ENCODE measurements around the gene SIK2. TPM values are rescaled to one million over a fixed set of nuclear protein-coding genes. Genes with fewer than 3 reads are reported as not detected.
"Not testable (repeated sequence)": the region's sequence is repeated elsewhere in the genome, so short reads cannot be mapped to it uniquely, and the experiment has no call there.

SIK2 gene
- polyA plus RNA-seq, 1 donor from 2014 or later, result 9.0 TPM

GRCh38 chr11:111642542-111642941, 40.3 kb downstream of the SIK2 start:
- Histone ChIP-seq H3K9me2 (ENCODE audit: insufficient read depth, low read length) (no peaks in the 10 kb centered on the region), H2AFZ (ENCODE audit: low read depth, low read length) (no peak overlapping the region), H4K20me1 (ENCODE audit: insufficient read depth) (no peaks in the 10 kb centered on the region), H3K4me2 (ENCODE audit: low read length) (no peak overlapping the region), H3K4me3 (ENCODE audit: low read length) (no peak overlapping the region), H3K9ac (ENCODE audit: low read length) (no peak overlapping the region), H3K36me3 (ENCODE audit: insufficient read depth, low read length) (no peaks in the 10 kb centered on the region), H3K27me3 (ENCODE audit: insufficient read depth, low read depth, low read length) (no peaks in the 10 kb centered on the region), H3F3A (ENCODE audit: insufficient read depth, low read length, poor library complexity, severe bottlenecking) (no peaks in the 10 kb centered on the region), H3K79me2 (replicated peaks; ENCODE audit: insufficient read depth, low read length) (no peaks in the 10 kb centered on the region), H3K9me3 (ENCODE audit: low read length) (no peaks in the 10 kb centered on the region), H3K27ac (ENCODE audit: low read length) (no peak overlapping the region)
- TF ChIP-seq RAD21 (conservative IDR thresholded peaks at IDR 0.05), result no peak

GRCh38 chr11:111644922-111645321, 42.7 kb downstream of the SIK2 start:
- no peak overlapping the region for H3K4me3 ChIP-seq (ENCODE audit: low read length)
- H3F3A ChIP-seq (ENCODE audit: insufficient read depth, low read length, poor library complexity, severe bottlenecking), result no peaks in the 10 kb centered on the region
- no peaks in the 10 kb centered on the region for H3K9me2 ChIP-seq (ENCODE audit: insufficient read depth, low read length)
- no peak for TF ChIP-seq RAD21 (conservative IDR thresholded peaks at IDR 0.05)
- H3K36me3 ChIP-seq (ENCODE audit: insufficient read depth, low read length), result no peaks in the 10 kb centered on the region
- H2AFZ ChIP-seq (ENCODE audit: low read depth, low read length), result no peak overlapping the region
- no peak overlapping the region for H3K4me2 ChIP-seq (ENCODE audit: low read length)
- no peak overlapping the region for H3K27ac ChIP-seq (ENCODE audit: low read length)
- no peak overlapping the region for H3K9ac ChIP-seq (ENCODE audit: low read length)
- H3K9me3 ChIP-seq (ENCODE audit: low read length), result no peaks in the 10 kb centered on the region
- H4K20me1 ChIP-seq (ENCODE audit: insufficient read depth), result no peaks in the 10 kb centered on the region
- no peaks in the 10 kb centered on the region for H3K27me3 ChIP-seq (ENCODE audit: insufficient read depth, low read depth, low read length)
- peaks cover 3% of the 10 kb centered on the region for H3K79me2 ChIP-seq (replicated peaks; ENCODE audit: insufficient read depth, low read length)

- no peaks in the 10 kb centered on the region for H3K36me3 ChIP-seq (ENCODE audit: insufficient read depth, low read length)
- H3K27me3 ChIP-seq (ENCODE audit: insufficient read depth, low read depth, low read length), result no peaks in the 10 kb centered on the region
- peaks cover 3% of the 10 kb centered on the region for H3K79me2 ChIP-seq (replicated peaks; ENCODE audit: insufficient read depth, low read length)
- TF ChIP-seq SMC3 (conservative IDR thresholded peaks at IDR 0.05; ENCODE audit: poor library complexity) (no peak), EP300 (conservative IDR thresholded peaks at IDR 0.05; ENCODE audit: poor library complexity, severe bottlenecking) (no peak), RAD21 (conservative IDR thresholded peaks at IDR 0.05) (no peak), TAF1 (IDR thresholded peaks at IDR 0.05; ENCODE audit: low read depth) (no peak), EZH2 (IDR thresholded peaks at IDR 0.05; ENCODE audit: borderline replicate concordance, insufficient read depth, low read length, poor library complexity, severe bottlenecking) (no peak), MXI1 (conservative IDR thresholded peaks at IDR 0.05; ENCODE audit: poor library complexity, severe bottlenecking) (no peak), POLR2AphosphoS5 (IDR thresholded peaks at IDR 0.05) (no peak), REST (IDR thresholded peaks at IDR 0.05; ENCODE audit: borderline replicate concordance) (no peak)
- no peak overlapping the region for H2AFZ ChIP-seq (ENCODE audit: low read depth, low read length)
- H3K4me3 ChIP-seq (ENCODE audit: low read length), result no peak overlapping the region
- H3K9ac ChIP-seq (ENCODE audit: low read length), result no peak overlapping the region
- no peaks in the 10 kb centered on the region for H3F3A ChIP-seq (ENCODE audit: insufficient read depth, low read length, poor library complexity, severe bottlenecking)
- H3K9me2 ChIP-seq (ENCODE audit: insufficient read depth, low read length), result no peaks in the 10 kb centered on the region
- no peaks in the 10 kb centered on the region for H3K9me3 ChIP-seq (ENCODE audit: low read length)
- no peaks in the 10 kb centered on the region for H4K20me1 ChIP-seq (ENCODE audit: insufficient read depth)
- no peak overlapping the region for H3K27ac ChIP-seq (ENCODE audit: low read length)
- no peak overlapping the region for H3K4me2 ChIP-seq (ENCODE audit: low read length)
These were observed 43.5 kb downstream of the SIK2 start for GRCh38 chr11:111645657-111646316.

DNA sequence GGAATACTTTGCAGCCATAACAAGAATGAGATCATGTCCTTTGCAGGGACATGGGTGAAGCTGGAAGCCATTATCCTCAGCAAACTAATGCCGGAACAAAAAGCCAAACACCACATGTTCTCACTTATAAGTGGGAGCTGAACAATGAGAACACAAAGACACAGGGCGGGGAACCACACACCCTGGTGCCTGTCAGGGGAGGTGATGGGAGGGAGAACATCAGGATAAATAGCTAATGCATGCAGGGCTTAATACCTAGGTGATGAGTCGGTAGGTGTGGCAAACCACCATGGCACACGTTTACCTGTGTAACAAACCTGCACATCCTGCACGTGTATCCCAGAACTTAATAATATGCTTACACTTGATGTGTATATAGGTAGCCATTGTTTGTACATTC, 49.1 kb downstream of the SIK2 start:
- H3K9ac ChIP-seq (ENCODE audit: low read length); H3K4me3 ChIP-seq (ENCODE audit: low read length); H3F3A ChIP-seq (ENCODE audit: insufficient read depth, low read length, poor library complexity, severe bottlenecking); H3K9me3 ChIP-seq (ENCODE audit: low read length); H3K79me2 ChIP-seq (replicated peaks; ENCODE audit: insufficient read depth, low read length); H3K27me3 ChIP-seq (ENCODE audit: insufficient read depth, low read depth, low read length); H2AFZ ChIP-seq (ENCODE audit: low read depth, low read length); H3K27ac ChIP-seq (ENCODE audit: low read length); H3K9me2 ChIP-seq (ENCODE audit: insufficient read depth, low read length); H3K36me3 ChIP-seq (ENCODE audit: insufficient read depth, low read length); H3K4me2 ChIP-seq (ENCODE audit: low read length); H4K20me1 ChIP-seq (ENCODE audit: insufficient read depth): not testable (repeated sequence)

All from neural cell (in vitro differentiated cells).